ENCODE measurements around the gene HOPX. TPM values are rescaled to one million over a fixed set of nuclear protein-coding genes. Genes with fewer than 3 reads are reported as not detected.
A peak's percentile ranks its signal among the peaks of the same experiment; 100 is the strongest.

HOPX gene
- total RNA-seq, 3 donors from 2014 or later = 1.3 to 5.6 (median 1.9) TPM

GRCh38 chr4:56619816-56620215 lies 61.3 kb downstream of the HOPX start:
- intact Hi-C loops (cut with DNase I, micrococcal nuclease) = no loop called here
- Histone ChIP-seq H3K4me3 (no peak overlapping the region), H3K9me3 (peaks cover 6% of the 10 kb centered on the region), H3K36me3 (ENCODE audit: low read depth) (no peaks in the 10 kb centered on the region), H3K4me1 (ENCODE audit: low read depth) (no peaks in the 10 kb centered on the region)
- no peak for ATAC-seq
- TF ChIP-seq CTCF (IDR thresholded peaks at IDR 0.05) = no peak
- no peak for DNase-seq

- Histone ChIP-seq H3K36me3 (ENCODE audit: low read depth) (no peaks in the 10 kb centered on the region), H3K4me3 (no peak overlapping the region), H3K4me1 (ENCODE audit: low read depth) (no peaks in the 10 kb centered on the region), H3K9me3 (peaks cover under 1% of the 10 kb centered on the region)
- no peak for DNase-seq
- intact Hi-C loops (cut with DNase I, micrococcal nuclease) = no loop called here
- TF ChIP-seq CTCF (IDR thresholded peaks at IDR 0.05) = no peak
- ATAC-seq = no peak
Measured at GRCh38 chr4:56619160-56619559, 61.9 kb downstream of the HOPX start.

- Histone ChIP-seq H3K4me1 (ENCODE audit: low read depth) (no peaks in the 10 kb centered on the region), H3K9me3 (no peaks in the 10 kb centered on the region), H3K4me3 (no peak overlapping the region), H3K36me3 (ENCODE audit: low read depth) (no peaks in the 10 kb centered on the region)
- TF ChIP-seq CTCF (IDR thresholded peaks at IDR 0.05) = no peak
- DNase-seq = no peak
- intact Hi-C loops (cut with DNase I, micrococcal nuclease) = no loop called here
- ATAC-seq = no peak
Measured at GRCh38 chr4:56618734-56619133, 62.4 kb downstream of the HOPX start.

- H3K4me3 ChIP-seq = no peak overlapping the region
- TF ChIP-seq CTCF (IDR thresholded peaks at IDR 0.05) = no peak
- no peaks in the 10 kb centered on the region for H3K4me1 ChIP-seq (ENCODE audit: low read depth)
- H3K36me3 ChIP-seq (ENCODE audit: low read depth) = no peaks in the 10 kb centered on the region
- no peaks in the 10 kb centered on the region for H3K9me3 ChIP-seq
- peak; percentile 14 for ATAC-seq
- intact Hi-C loops (cut with DNase I, micrococcal nuclease) = no loop called here
- no peak for DNase-seq
Measured at GRCh38 chr4:56613101-56613862, 67.8 kb downstream of the HOPX start.

GRCh38 chr4:56612282-56612681 lies 68.8 kb downstream of the HOPX start:
- ATAC-seq (no peak), DNase-seq (no peak)
- H3K36me3 ChIP-seq (ENCODE audit: low read depth) = no peaks in the 10 kb centered on the region
- intact Hi-C loops (cut with DNase I, micrococcal nuclease) = no loop called here
- no peak for TF ChIP-seq CTCF (IDR thresholded peaks at IDR 0.05)
- no peaks in the 10 kb centered on the region for H3K4me1 ChIP-seq (ENCODE audit: low read depth)
- H3K4me3 ChIP-seq = no peak overlapping the region
- H3K9me3 ChIP-seq = no peaks in the 10 kb centered on the region

Data from mucosa of descending colon (tissue), 3 donors.